Measurements from ENCODE around the gene SURF1.

GRCh38 chr9:133405508-133406438 lies 49.5 kb upstream of the SURF1 start:
- TF ChIP-seq POLR2A (IDR thresholded peaks at IDR 0.05; ENCODE audit: low read depth, low read length) (no peak), TAF1 (IDR thresholded peaks at IDR 0.05; ENCODE audit: borderline replicate concordance, low read depth, low read length) (no peak), POLR2AphosphoS5 (IDR thresholded peaks at IDR 0.05; ENCODE audit: low read depth, low read length) (no peak)
